Measurements from ENCODE around the gene COL12A1. TPM values are rescaled to one million over a fixed set of nuclear protein-coding genes. Genes with fewer than 3 reads are reported as not detected.

COL12A1 gene
- total RNA-seq, 1 donor from 2014 or later = 5.8 TPM

- DNase-seq (ENCODE audit: low read depth, low spot score) = no peak
Observed at GRCh38 chr6:75145211-75145610, 60.6 kb downstream of the COL12A1 start.

GRCh38 chr6:75144386-75144785, 61.5 kb downstream of the COL12A1 start:
- DNase-seq (ENCODE audit: low read depth, low spot score) = no peak

GRCh38 chr6:75143191-75143590, 62.7 kb downstream of the COL12A1 start:
- no peak for DNase-seq (ENCODE audit: low read depth, low spot score)

- no peak for DNase-seq (ENCODE audit: low read depth, low spot score)
Observed at GRCh38 chr6:75142721-75143120, 63.1 kb downstream of the COL12A1 start.

- DNase-seq (ENCODE audit: low read depth, low spot score) = no peak
Observed at GRCh38 chr6:75135876-75136275, 70.0 kb downstream of the COL12A1 start.

GRCh38 chr6:75135450-75135849, 70.4 kb downstream of the COL12A1 start:
- no peak for DNase-seq (ENCODE audit: low read depth, low spot score)

GRCh38 chr6:75130784-75131183, 75.1 kb downstream of the COL12A1 start:
- DNase-seq (ENCODE audit: low read depth, low spot score) = no peak

- DNase-seq (ENCODE audit: low read depth, low spot score) = no peak
Observed at GRCh38 chr6:75128878-75129570, 76.8 kb downstream of the COL12A1 start.

GRCh38 chr6:75126518-75126917, 79.3 kb downstream of the COL12A1 start:
- no peak for DNase-seq (ENCODE audit: low read depth, low spot score)

GRCh38 chr6:75124983-75125382, 80.9 kb downstream of the COL12A1 start:
- no peak for DNase-seq (ENCODE audit: low read depth, low spot score)

GRCh38 chr6:75124085-75124484, 81.8 kb downstream of the COL12A1 start:
- no peak for DNase-seq (ENCODE audit: low read depth, low spot score)

- no peak for DNase-seq (ENCODE audit: low read depth, low spot score)
Observed at GRCh38 chr6:75118925-75119515, 86.8 kb downstream of the COL12A1 start.

- DNase-seq (ENCODE audit: low read depth, low spot score) = no peak
Observed at GRCh38 chr6:75117701-75118100, 88.2 kb downstream of the COL12A1 start.

- DNase-seq (ENCODE audit: low read depth, low spot score) = no peak
Observed at GRCh38 chr6:75116946-75117345, 88.9 kb downstream of the COL12A1 start.

- DNase-seq (ENCODE audit: low read depth, low spot score) = no peak
Observed at GRCh38 chr6:75115481-75115880, 90.4 kb downstream of the COL12A1 start.

- no peak for DNase-seq (ENCODE audit: low read depth, low spot score)
Observed at GRCh38 chr6:75114806-75115205, 91.0 kb downstream of the COL12A1 start.

- DNase-seq (ENCODE audit: low read depth, low spot score) = no peak
Observed at GRCh38 chr6:75114195-75114594, 91.7 kb downstream of the COL12A1 start.

GRCh38 chr6:75113446-75113845, 92.4 kb downstream of the COL12A1 start:
- DNase-seq (ENCODE audit: low read depth, low spot score) = no peak

- no peak for DNase-seq (ENCODE audit: low read depth, low spot score)
Observed at GRCh38 chr6:75109765-75110164, 96.1 kb downstream of the COL12A1 start.

- DNase-seq (ENCODE audit: low read depth, low spot score) = no peak
Observed at GRCh38 chr6:75109022-75109421, 96.8 kb downstream of the COL12A1 start.

- no peak for DNase-seq (ENCODE audit: low read depth, low spot score)
Observed at GRCh38 chr6:75108333-75108974, 97.4 kb downstream of the COL12A1 start.

GRCh38 chr6:75107913-75108312, 97.9 kb downstream of the COL12A1 start:
- DNase-seq (ENCODE audit: low read depth, low spot score) = no peak

GRCh38 chr6:75106426-75106825, 99.4 kb downstream of the COL12A1 start:
- DNase-seq (ENCODE audit: low read depth, low spot score) = no peak

All from pulmonary artery endothelial cell (primary cell).